GM23338 (cell line): ENCODE results near the gene SAFB.

Experiments used
- EZH2 ChIP-seq: fragments of 200-600 bp; sonication (generic); IDR thresholded peaks from one replicate; pipeline ENCODE4 v1.8.0; 2017; ENCODE audit warnings: antibody characterized with exemption, mild to moderate bottlenecking, low read depth; ENCODE audit not compliant: unreplicated experiment
- NANOG ChIP-seq: IDR thresholded peaks from 2 replicates; pipeline ENCODE4 v1.6.1; 2016; ENCODE audit warnings: antibody characterized with exemption, borderline replicate concordance
- TF ChIP-seq, protein P1 (sequence below), 2 experiments: fragments of 200-600 bp in 1 of 2; sonication (generic) in 1 of 2; conservative IDR thresholded peaks; 2 replicates each; pipeline versions ENCODE4 v1.5.1 to v1.6.1; 2016 to 2017; ENCODE audit warnings: antibody characterized with exemption in 2 of 2, low read depth in 2 of 2, mild to moderate bottlenecking in 2 of 2, moderate library complexity in 1 of 2

DNA sequence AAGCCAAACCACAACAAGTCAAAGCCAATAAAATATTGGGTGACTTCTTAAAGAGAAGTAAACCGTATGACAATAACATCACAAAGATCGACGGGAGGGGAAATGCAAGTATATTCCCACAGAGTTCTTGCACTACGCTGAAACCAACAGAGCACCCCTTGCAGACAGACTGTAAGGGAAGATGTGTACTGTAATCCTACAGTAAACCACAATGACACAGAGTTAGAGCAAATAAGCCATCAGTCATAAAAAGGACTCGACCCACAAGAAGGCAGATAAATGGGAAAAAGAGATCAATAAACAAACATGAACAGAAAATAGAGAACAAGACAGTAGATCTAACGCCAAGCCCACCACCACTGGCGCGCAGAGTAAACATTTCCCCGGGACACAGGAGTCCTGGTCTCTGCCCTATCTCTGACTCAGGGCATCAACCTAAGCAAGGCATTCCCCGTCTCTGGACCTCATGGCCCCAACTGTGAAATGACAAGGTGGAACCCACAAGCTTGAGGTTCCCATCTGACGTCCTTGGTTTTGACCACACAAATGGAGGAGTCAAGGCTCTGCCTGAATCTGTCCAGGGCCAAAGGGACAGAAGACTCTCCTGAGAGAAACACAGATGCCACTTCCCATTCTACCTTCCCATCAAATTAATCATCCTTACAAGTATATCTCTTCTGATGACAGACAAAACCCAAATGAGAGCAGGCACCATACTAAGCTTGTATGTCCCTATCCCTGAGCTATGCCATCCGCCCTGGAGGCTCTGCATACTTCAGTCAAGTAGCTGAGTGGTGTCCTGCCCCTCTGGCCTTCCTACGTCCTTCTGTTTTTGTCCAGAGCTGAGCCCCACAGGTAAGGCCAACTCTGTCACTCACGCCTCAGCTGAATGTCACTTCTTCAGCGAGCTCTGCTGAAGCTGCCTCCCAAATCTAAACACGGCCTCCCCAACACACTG, 15.3 kb upstream of the SAFB start:
- TF ChIP-seq, protein P1, sequence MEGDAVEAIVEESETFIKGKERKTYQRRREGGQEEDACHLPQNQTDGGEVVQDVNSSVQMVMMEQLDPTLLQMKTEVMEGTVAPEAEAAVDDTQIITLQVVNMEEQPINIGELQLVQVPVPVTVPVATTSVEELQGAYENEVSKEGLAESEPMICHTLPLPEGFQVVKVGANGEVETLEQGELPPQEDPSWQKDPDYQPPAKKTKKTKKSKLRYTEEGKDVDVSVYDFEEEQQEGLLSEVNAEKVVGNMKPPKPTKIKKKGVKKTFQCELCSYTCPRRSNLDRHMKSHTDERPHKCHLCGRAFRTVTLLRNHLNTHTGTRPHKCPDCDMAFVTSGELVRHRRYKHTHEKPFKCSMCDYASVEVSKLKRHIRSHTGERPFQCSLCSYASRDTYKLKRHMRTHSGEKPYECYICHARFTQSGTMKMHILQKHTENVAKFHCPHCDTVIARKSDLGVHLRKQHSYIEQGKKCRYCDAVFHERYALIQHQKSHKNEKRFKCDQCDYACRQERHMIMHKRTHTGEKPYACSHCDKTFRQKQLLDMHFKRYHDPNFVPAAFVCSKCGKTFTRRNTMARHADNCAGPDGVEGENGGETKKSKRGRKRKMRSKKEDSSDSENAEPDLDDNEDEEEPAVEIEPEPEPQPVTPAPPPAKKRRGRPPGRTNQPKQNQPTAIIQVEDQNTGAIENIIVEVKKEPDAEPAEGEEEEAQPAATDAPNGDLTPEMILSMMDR (conservative IDR thresholded peaks at IDR 0.05; ENCODE audit: low read depth in 2 of 2) = no peak
- TF ChIP-seq EZH2 = no peak
- TF ChIP-seq NANOG = no peak
